H7 (cell line): ENCODE data around the gene ATP1A3. TPM values are rescaled to one million over a fixed set of nuclear protein-coding genes. Genes with fewer than 3 reads are reported as not detected.

Source experiments
- DNase-seq: peaks from one replicate; pipeline ENCODE4 v3.0.0; 2012
- H3K27me3 ChIP-seq: 2 replicates; pipeline ENCODE4 v1.6.0; 2011; ENCODE audit warnings: mild to moderate bottlenecking, low read length; ENCODE audit not compliant: control insufficient read depth, insufficient read depth
- H3K36me3 ChIP-seq: replicated peaks from 2 replicates; pipeline ENCODE4 v1.5.1; 2011; ENCODE audit warnings: low read length; ENCODE audit not compliant: control insufficient read depth, insufficient read depth
- H3K4me3 ChIP-seq: 2 replicates; pipeline ENCODE4 v1.5.1; 2011; ENCODE audit warnings: low read depth, mild to moderate bottlenecking, control low read depth, low read length, moderate library complexity; ENCODE audit not compliant: insufficient read depth
- total RNA-seq: library from RNA; depleted of rRNA; stranded (reverse); fragments of >200 nt; shearing (Covaris generic); gene quantifications from 2 replicates; pipeline ENCODE4 v1.2.3, GENCODE V29; 2014

Gene ATP1A3
- total RNA-seq, 1 experiment from 2014 or later: 9.9 TPM

DNA sequence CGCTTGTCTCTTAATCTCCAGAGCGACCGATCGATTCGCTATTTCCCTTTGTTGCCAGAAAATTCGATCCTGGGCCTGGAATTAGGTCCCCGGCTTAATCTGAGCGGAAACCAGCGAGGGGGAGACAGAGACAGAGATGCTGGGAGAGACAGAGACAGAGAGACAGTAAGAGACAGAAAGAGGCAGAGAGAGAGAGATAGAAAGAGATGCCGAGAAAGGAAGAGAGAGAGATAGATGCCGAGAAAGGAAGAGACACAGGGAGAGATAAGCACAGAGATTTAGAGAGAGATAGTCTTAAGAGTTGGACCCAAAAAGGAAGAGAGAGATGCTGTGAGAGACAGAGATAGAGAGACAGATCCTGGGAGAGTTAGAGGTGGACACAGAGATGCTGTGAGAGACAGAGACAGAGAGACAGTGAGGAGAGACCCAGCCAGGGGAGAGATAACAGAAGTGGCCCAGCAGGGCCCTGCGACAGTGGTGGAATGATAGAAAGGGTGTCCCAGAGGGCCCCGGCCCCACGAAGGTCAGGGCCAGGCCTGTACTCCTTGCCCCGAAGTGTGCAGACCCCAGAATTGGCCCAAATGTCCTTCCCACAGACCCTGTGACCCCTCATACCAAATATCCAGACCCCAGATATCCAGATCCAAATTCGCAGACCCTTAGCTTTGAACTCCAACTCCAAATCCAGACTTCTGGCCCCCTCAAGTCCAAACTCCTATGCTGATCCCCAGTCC, 67.1 kb downstream of the ATP1A3 start:
- Histone ChIP-seq H3K36me3 (no peaks in the 10 kb centered on the region), H3K4me3 (no peak overlapping the region), H3K27me3 (peaks cover 97% of the 10 kb centered on the region)
- no peak for DNase-seq

DNA sequence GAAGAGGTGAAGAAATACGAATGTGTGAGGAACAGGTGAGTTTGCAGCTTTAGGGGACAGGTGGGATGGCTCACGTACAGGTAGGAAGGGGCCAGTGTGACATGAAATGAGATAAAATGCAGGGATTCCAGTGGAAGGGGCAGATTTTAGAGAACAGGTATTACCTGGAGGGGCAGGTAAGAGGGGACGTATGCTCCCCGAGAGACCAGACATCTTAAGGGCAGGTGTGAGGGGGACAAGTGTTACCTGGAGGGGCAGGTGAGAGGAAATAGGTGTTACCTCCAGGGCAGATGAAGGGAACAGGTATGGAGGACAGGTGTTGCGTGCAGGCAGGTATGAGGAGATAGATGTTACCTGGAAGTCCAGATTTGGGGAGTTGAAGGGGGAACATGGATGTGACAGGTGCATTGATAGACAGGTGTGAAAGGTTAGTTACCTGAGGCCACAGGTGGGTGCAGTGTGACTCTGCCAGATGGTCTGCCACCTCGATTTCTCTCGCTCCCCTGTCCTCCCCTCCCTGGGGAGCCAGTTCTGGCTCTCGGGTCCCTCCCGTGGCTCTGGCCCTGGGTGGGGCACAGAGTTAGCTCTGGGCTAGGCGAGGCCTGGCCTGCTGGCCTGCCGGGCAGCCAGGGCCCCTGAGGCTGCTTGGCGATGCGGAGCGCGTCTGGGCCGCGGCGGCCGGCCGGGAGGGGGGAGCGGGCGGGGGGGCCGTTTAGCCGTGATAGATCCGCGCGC, 67.8 kb downstream of the ATP1A3 start:
- Histone ChIP-seq H3K27me3 (peaks cover 97% of the 10 kb centered on the region), H3K4me3 (no peak overlapping the region), H3K36me3 (no peaks in the 10 kb centered on the region)
- DNase-seq: peak; percentile 71

- H3K4me3 ChIP-seq: no peak overlapping the region
- H3K36me3 ChIP-seq: no peaks in the 10 kb centered on the region
- H3K27me3 ChIP-seq: peaks cover 97% of the 10 kb centered on the region
- DNase-seq: no peak
These were observed 68.6 kb downstream of the ATP1A3 start for GRCh38 chr19:41925208-41926003.

DNA sequence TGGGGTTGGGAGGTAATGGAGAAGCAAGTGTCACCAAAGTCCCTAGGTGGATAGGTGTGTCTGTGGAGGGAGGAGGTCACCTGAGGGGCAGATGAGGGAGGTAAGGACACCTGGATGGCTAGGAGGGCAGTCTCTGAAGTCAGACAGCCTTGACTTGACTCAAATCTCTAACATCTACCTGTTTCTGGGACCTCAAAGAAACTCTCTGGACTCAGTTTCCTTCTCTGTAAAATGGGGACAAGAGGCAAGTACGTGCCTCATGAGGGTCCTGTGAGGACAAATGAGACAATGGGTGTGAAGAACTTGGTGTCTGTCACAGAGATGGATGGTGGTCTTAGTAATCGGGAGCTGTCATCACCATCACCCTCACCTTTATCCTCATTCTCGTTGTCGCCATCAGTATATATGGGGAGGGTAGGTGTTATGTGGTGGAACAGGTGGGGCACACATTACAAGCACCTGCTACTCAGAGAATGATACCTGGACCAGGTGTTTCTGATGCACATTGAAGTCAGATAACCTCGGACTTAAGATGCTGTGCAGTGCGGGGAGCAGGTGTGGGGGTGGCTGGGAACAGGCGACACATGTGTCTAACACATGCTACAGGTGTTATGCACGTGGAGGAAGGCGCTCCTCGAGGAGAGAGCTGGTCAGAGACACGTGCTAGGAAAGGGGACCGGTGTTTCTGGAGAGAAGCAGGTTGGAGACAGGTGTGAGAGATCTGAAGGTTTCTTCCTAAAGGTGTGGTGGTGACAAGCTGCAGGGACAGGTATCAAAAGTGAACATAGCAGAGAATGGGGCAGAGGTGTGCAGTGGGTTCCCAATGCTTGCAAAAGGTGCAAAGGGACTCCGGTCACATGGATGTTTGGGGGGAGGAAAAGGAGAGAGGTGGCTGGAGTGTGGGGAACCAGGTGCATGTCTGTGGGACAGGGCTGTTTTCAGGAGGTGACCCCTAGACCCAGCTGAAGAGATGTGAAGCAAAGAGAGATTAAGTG, 69.6 kb downstream of the ATP1A3 start:
- Histone ChIP-seq H3K36me3 (no peaks in the 10 kb centered on the region), H3K27me3 (peaks cover 96% of the 10 kb centered on the region), H3K4me3 (no peak overlapping the region)
- DNase-seq: no peak

- Histone ChIP-seq H3K36me3 (no peaks in the 10 kb centered on the region), H3K27me3 (peaks cover 88% of the 10 kb centered on the region)
These were observed 70.8 kb downstream of the ATP1A3 start for GRCh38 chr19:41923045-41923788.

DNA sequence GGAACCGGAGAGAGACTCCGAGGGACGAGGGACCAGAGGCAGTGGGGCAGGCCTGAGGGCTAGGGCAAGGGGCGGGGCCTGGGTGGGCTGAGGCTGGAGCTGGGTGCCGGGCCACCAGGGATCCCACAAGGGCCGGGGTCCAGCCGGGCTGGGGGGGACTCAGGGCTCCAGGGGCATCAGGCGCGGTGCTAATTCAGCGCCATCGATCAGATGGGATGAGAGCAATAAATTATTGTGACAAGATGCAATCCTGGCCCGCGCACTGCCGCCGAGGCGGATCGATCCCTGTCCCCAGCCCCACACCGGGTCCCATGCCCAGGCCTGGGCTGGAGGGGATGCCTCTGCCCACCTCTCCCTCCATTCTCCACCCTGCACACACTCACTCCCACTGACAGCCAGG, 71.4 kb downstream of the ATP1A3 start:
- Histone ChIP-seq H3K27me3 (peaks cover 87% of the 10 kb centered on the region), H3K36me3 (no peaks in the 10 kb centered on the region), H3K4me3 (no peak overlapping the region)
- peak; percentile 83 for DNase-seq

More at GRCh38 chr19:41923045-41923788, 70.8 kb downstream of the ATP1A3 start:
- no peak for DNase-seq
- H3K4me3 ChIP-seq: no peak overlapping the region

DNA sequence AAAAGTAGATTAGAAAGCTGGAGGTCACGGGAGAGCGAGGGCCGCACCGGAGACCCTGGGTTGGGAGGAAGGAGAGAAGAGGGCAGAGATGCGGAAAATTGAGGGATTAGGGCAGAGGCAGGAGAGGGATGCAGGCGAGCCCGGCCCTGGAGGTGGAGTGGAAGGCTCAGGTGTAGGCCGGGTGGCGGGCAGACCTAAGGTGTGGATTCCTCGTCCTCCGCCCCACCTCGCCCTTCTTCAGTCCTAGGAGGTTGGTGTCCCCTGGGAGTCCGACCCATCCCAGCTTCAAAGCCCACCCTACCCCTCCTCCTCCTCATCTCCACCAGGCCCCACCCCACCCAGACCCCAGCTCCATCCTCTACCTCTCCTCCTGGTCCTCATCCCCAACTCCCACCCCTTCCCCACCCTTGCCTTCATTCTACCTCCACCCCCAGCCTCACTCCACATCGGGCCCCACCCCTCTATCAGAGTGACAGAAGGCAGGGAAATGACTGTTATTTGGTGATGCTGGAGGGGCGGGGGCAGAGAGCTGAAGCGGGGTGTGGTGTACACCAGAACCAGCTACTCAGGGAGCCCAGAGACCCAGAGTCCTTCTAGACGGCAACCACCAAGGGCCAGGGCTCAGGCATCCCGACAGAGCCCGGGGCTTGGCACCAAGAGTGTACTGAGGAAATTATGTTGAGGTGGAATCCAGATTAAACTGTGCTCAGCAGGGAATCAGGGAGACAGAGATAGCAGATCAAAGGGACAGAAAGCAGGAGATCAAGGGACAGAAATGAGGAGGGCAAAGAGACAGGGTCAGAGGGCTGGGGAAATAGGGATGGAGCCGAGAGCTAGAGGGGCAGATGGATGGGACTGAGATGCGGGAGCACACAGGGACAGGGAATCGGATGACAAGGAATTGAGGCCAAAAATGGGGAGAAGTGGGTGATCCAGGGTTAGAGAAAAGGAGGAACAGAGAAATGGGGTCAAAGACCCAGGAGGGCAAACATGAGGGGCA, 72.2 kb downstream of the ATP1A3 start:
- Histone ChIP-seq H3K36me3 (no peaks in the 10 kb centered on the region), H3K27me3 (peaks cover 85% of the 10 kb centered on the region), H3K4me3 (no peak overlapping the region)
- DNase-seq: peak; percentile 69

DNA sequence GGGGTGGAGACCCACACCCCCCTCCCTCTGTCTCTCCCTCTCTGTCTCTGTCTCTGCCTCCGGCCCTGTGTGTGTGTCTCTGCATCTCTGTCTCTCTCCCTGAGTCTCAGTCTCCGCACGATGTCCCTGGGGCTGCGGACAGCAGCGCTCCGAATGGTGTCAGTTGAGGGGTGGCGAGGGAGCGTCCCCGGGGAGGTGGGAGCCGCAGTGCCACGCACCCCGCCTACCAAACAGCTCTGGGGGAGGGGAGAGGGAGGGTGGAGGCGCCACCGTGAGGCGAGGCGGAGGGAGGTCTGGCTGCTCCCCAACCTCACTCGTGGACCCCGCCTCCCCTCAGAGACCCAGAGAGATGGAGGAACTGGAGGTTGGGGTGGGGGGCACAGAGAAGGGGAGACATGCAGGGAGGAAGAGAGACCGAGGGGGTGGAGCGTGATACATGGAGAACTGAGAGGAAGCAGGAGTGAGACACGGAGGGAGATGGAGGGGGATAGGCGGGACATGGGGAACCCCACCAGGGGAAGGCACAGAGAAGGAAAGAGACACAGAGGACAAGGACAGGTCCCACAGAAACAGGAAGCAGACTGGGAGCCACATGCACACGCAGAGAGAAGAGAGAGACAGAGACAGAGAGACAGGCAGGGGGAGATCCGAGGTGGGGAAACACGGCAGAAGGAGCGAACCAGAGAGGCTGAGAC, 73.0 kb downstream of the ATP1A3 start:
- H3K27me3 ChIP-seq: peaks cover 85% of the 10 kb centered on the region
- no peak overlapping the region for H3K4me3 ChIP-seq
- DNase-seq: peak; percentile 77
- no peaks in the 10 kb centered on the region for H3K36me3 ChIP-seq

DNA sequence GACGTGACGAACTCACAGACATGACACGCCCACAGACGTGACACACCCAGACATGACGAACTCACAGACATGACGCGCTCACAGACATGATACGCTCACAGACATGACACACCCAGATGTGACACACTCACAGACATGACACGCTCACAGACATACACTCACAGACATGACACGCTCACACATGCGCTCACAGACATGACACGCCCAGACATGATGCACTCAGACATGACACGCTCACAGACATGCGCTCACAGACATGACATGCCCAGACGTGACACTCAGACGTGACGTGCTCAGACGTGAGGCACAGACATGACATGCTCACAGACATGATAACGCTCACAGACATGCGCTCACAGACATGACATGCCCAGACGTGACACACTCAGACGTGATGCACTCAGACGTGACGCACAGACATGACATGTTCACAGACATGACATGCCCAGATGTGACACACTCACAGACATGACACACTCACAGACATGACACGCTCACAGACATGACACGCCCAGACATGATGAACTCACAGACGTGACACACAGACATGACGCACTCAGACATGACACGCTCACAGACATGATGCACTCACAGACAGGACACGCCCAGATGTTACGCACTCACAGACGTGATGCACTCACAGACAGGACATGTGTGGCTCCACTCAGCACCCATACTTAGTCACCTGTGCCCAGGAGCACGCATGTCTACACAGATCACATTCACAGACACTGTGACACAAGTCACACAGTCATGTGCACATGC, 73.9 kb downstream of the ATP1A3 start:
- DNase-seq: no peak

GRCh38 chr19:41918653-41919244, 75.3 kb downstream of the ATP1A3 start:
- Histone ChIP-seq H3K4me3 (no peak overlapping the region), H3K36me3 (no peaks in the 10 kb centered on the region), H3K27me3 (peaks cover 84% of the 10 kb centered on the region)
- no peak for DNase-seq

More for the DNA sequence above, 73.9 kb downstream of the ATP1A3 start:
- H3K4me3 ChIP-seq: no peak overlapping the region
- peaks cover 85% of the 10 kb centered on the region for H3K27me3 ChIP-seq
- no peaks in the 10 kb centered on the region for H3K36me3 ChIP-seq

DNA sequence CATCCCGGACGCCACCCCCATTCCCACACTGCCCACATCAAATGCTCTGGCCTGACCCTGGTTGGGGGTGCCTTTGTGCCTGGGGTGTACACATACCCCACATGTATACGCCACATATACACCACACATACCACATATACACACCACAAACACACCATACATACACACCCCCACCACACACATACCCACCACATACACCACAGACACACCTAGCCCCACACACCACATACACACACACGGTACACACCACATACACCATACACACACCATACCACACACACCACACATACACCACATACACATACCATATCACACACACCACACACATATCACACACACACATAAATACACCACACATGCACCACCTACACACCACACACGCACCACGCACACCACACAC, 75.9 kb downstream of the ATP1A3 start:
- Histone ChIP-seq H3K4me3 (no peak overlapping the region), H3K27me3 (peaks cover 87% of the 10 kb centered on the region), H3K36me3 (no peaks in the 10 kb centered on the region)
- DNase-seq: no peak
